ENCODE results near the gene TNFRSF8.

TNFRSF8 gene

GRCh38 chr1:12114340-12114683 is 51.2 kb downstream of the TNFRSF8 start:
- DNase-seq (ENCODE audit: low spot score), result no peak

- no peak for DNase-seq (ENCODE audit: low spot score)
These were observed 51.8 kb downstream of the TNFRSF8 start for GRCh38 chr1:12114916-12115315.

- DNase-seq (ENCODE audit: low spot score), result peak; percentile 39
These were observed 58.3 kb downstream of the TNFRSF8 start for GRCh38 chr1:12121212-12122003.

GRCh38 chr1:12123172-12123571 is 60.1 kb downstream of the TNFRSF8 start:
- DNase-seq (ENCODE audit: low spot score), result no peak

GRCh38 chr1:12124693-12125421 is 61.8 kb downstream of the TNFRSF8 start:
- DNase-seq (ENCODE audit: low spot score), result peak; percentile 62

- no peak for DNase-seq (ENCODE audit: low spot score)
These were observed 62.6 kb downstream of the TNFRSF8 start for GRCh38 chr1:12125422-12126355.

GRCh38 chr1:12126781-12127180 is 63.7 kb downstream of the TNFRSF8 start:
- DNase-seq (ENCODE audit: low spot score), result no peak

GRCh38 chr1:12127206-12127810 is 64.2 kb downstream of the TNFRSF8 start:
- no peak for DNase-seq (ENCODE audit: low spot score)

- DNase-seq (ENCODE audit: low spot score), result no peak
These were observed 65.0 kb downstream of the TNFRSF8 start for GRCh38 chr1:12128120-12128519.

GRCh38 chr1:12129624-12130023 is 66.5 kb downstream of the TNFRSF8 start:
- DNase-seq (ENCODE audit: low spot score), result no peak

GRCh38 chr1:12130466-12131130 is 67.5 kb downstream of the TNFRSF8 start:
- DNase-seq (ENCODE audit: low spot score), result no peak

GRCh38 chr1:12132078-12132477 is 69.0 kb downstream of the TNFRSF8 start:
- DNase-seq (ENCODE audit: low spot score), result peak; percentile 83

- DNase-seq (ENCODE audit: low spot score), result no peak
These were observed 71.6 kb downstream of the TNFRSF8 start for GRCh38 chr1:12134716-12135115.

- DNase-seq (ENCODE audit: low spot score), result no peak
These were observed 72.5 kb downstream of the TNFRSF8 start for GRCh38 chr1:12135612-12136011.

GRCh38 chr1:12136916-12137610 is 74.0 kb downstream of the TNFRSF8 start:
- DNase-seq (ENCODE audit: low spot score), result no peak

GRCh38 chr1:12138196-12139168 is 75.4 kb downstream of the TNFRSF8 start:
- no peak for DNase-seq (ENCODE audit: low spot score)

GRCh38 chr1:12140016-12140415 is 76.9 kb downstream of the TNFRSF8 start:
- no peak for DNase-seq (ENCODE audit: low spot score)

- no peak for DNase-seq (ENCODE audit: low spot score)
These were observed 77.5 kb downstream of the TNFRSF8 start for GRCh38 chr1:12140515-12141162.

Measured in AG08395 (cell line).